Karpas-422 (cell line): ENCODE data around the gene RAP1B. TPM values are rescaled to one million over a fixed set of nuclear protein-coding genes. Genes with fewer than 3 reads are reported as not detected.

Experiments used
- DNase-seq: peaks from one replicate; pipeline ENCODE4 v3.0.0-alpha.2; 2015
- H2AFZ ChIP-seq: fragments of 200-600 bp; sonication (generic); 2 replicates; pipeline ENCODE4 v1.6.1; 2014; ENCODE audit warnings: antibody characterized with exemption, low read length, mixed read lengths
- H3K27ac ChIP-seq: fragments of 200-600 bp; sonication (generic); 2 replicates; pipeline ENCODE4 v1.5.1; 2014; ENCODE audit warnings: mild to moderate bottlenecking, low read length, moderate library complexity
- H3K27me3 ChIP-seq: fragments of 200-600 bp; sonication (generic); 2 replicates; pipeline ENCODE4 v1.6.1; 2014; ENCODE audit warnings: low read length, mixed read lengths
- H3K36me3 ChIP-seq: fragments of 200-600 bp; sonication (generic); 2 replicates; pipeline ENCODE4 v1.6.1; 2014; ENCODE audit warnings: low read length, mixed read lengths; ENCODE audit not compliant: insufficient read depth
- H3K4me1 ChIP-seq: fragments of 200-600 bp; sonication (generic); 2 replicates; pipeline ENCODE4 v1.6.1; 2014; ENCODE audit warnings: mild to moderate bottlenecking, low read length, mixed read lengths
- H3K4me2 ChIP-seq: fragments of 200-600 bp; sonication (generic); 2 replicates; pipeline ENCODE4 v1.6.1; 2014; ENCODE audit warnings: low read length, low read depth, mild to moderate bottlenecking; ENCODE audit not compliant: poor library complexity, severe bottlenecking
- H3K4me3 ChIP-seq: fragments of 200-600 bp; sonication (generic); 2 replicates; pipeline ENCODE4 v1.5.1; 2014; ENCODE audit warnings: mild to moderate bottlenecking, antibody characterized with exemption, low read length, mixed read lengths
- H3K79me2 ChIP-seq: fragments of 200-600 bp; sonication (generic); 2 replicates; pipeline ENCODE4 v1.6.1; 2014; ENCODE audit warnings: mild to moderate bottlenecking, low read length, mixed read lengths
- H3K9ac ChIP-seq: fragments of 200-600 bp; sonication (generic); 2 replicates; pipeline ENCODE4 v1.6.0; 2014; ENCODE audit warnings: low read length
- H3K9me2 ChIP-seq: fragments of 200-600 bp; sonication (generic), shearing (Covaris generic); replicated peaks from 2 replicates; pipeline ENCODE4 v1.6.0; 2014; ENCODE audit warnings: mild to moderate bottlenecking, low read length, moderate library complexity; ENCODE audit not compliant: insufficient read depth
- H3K9me3 ChIP-seq: fragments of 300-700, 200-600 bp; sonication (generic); 2 replicates; pipeline ENCODE4 v1.6.1; 2014; ENCODE audit warnings: low read length, mixed read lengths
- H4K20me1 ChIP-seq: fragments of 200-600 bp; sonication (generic); 2 replicates; pipeline ENCODE4 v1.6.1; 2014; ENCODE audit warnings: mild to moderate bottlenecking, antibody characterized with exemption, low read length, low read depth; ENCODE audit not compliant: insufficient read depth
- total RNA-seq: library from RNA; depleted of rRNA; stranded (reverse); fragments of >200 nt; shearing (Covaris generic); gene quantifications from 2 replicates; pipeline ENCODE4 v1.2.3, GENCODE V29; 2014; ENCODE audit warnings: low replicate concordance

The RAP1B gene
- total RNA-seq, 1 experiment from 2014 or later, result 153 TPM

- Histone ChIP-seq H3K27me3 (no peaks in the 10 kb centered on the region), H3K9me2 (no peaks in the 10 kb centered on the region), H3K36me3 (peaks cover 7% of the 10 kb centered on the region; the same call in 1 of the 2 replicates), H4K20me1 (0 out of 2 replicates have a peak, but pooled peaks cover 3% of the 10 kb centered on the region), H3K9me3 (no peaks in the 10 kb centered on the region), H3K4me1 (peaks cover 71% of the 10 kb centered on the region), H3K79me2 (peaks cover 100% of the 10 kb centered on the region), H3K4me3 (no peak overlapping the region), H3K9ac (no peak overlapping the region), H3K4me2 (no peak overlapping the region), H2AFZ (no peak overlapping the region), H3K27ac (peak overlapping the region; percentile 34; the same call in 1 of the 2 replicates)
- no peak for DNase-seq
Observed at GRCh38 chr12:68638721-68639395, 28.2 kb downstream of the RAP1B start.

GRCh38 chr12:68639396-68639767 lies 28.7 kb downstream of the RAP1B start:
- no peak overlapping the region for H3K9ac ChIP-seq
- peaks cover 7% of the 10 kb centered on the region; the same call in 1 of the 2 replicates for H3K36me3 ChIP-seq
- 0 out of 2 replicates have a peak, but pooled peaks cover 3% of the 10 kb centered on the region for H4K20me1 ChIP-seq
- H3K79me2 ChIP-seq, result peaks cover 100% of the 10 kb centered on the region
- peaks cover 66% of the 10 kb centered on the region for H3K4me1 ChIP-seq
- no peaks in the 10 kb centered on the region for H3K27me3 ChIP-seq
- H3K9me2 ChIP-seq, result no peaks in the 10 kb centered on the region
- no peak overlapping the region for H3K4me2 ChIP-seq
- H2AFZ ChIP-seq, result no peak overlapping the region
- no peak overlapping the region for H3K4me3 ChIP-seq
- no peak for DNase-seq
- peak overlapping the region; percentile 34; the same call in 1 of the 2 replicates for H3K27ac ChIP-seq
- H3K9me3 ChIP-seq, result no peaks in the 10 kb centered on the region

GRCh38 chr12:68641138-68641537 lies 30.4 kb downstream of the RAP1B start:
- Histone ChIP-seq H3K27me3 (no peaks in the 10 kb centered on the region), H3K9me3 (no peaks in the 10 kb centered on the region), H2AFZ (no peak overlapping the region), H3K4me2 (peak overlapping the region; percentile 16), H3K27ac (peak overlapping the region; percentile 46), H3K4me1 (peaks cover 55% of the 10 kb centered on the region), H3K79me2 (peaks cover 100% of the 10 kb centered on the region), H3K36me3 (peaks cover 7% of the 10 kb centered on the region; the same call in 1 of the 2 replicates), H3K9ac (no peak overlapping the region), H3K4me3 (no peak overlapping the region), H4K20me1 (peaks cover 11% of the 10 kb centered on the region; the same call in 1 of the 2 replicates), H3K9me2 (no peaks in the 10 kb centered on the region)
- no peak for DNase-seq

- Histone ChIP-seq H3K9me3 (no peaks in the 10 kb centered on the region), H3K4me3 (no peak overlapping the region), H2AFZ (no peak overlapping the region), H3K4me2 (no peak overlapping the region), H3K9me2 (no peaks in the 10 kb centered on the region), H3K27ac (no peak overlapping the region), H3K27me3 (no peaks in the 10 kb centered on the region), H3K36me3 (peaks cover 17% of the 10 kb centered on the region), H3K79me2 (peaks cover 97% of the 10 kb centered on the region), H4K20me1 (peaks cover 14% of the 10 kb centered on the region; the same call in 1 of the 2 replicates), H3K4me1 (peaks cover 3% of the 10 kb centered on the region), H3K9ac (no peak overlapping the region)
- no peak for DNase-seq
Observed at GRCh38 chr12:68646484-68646883, 35.8 kb downstream of the RAP1B start.

GRCh38 chr12:68647507-68647906 lies 36.8 kb downstream of the RAP1B start:
- H3K9me2 ChIP-seq, result no peaks in the 10 kb centered on the region
- no peak overlapping the region for H3K4me3 ChIP-seq
- H3K27ac ChIP-seq, result no peak overlapping the region
- no peak overlapping the region for H3K9ac ChIP-seq
- H3K4me1 ChIP-seq, result no peaks in the 10 kb centered on the region
- peaks cover 17% of the 10 kb centered on the region for H3K36me3 ChIP-seq
- no peak overlapping the region for H3K4me2 ChIP-seq
- no peaks in the 10 kb centered on the region for H3K9me3 ChIP-seq
- H4K20me1 ChIP-seq, result peaks cover 13% of the 10 kb centered on the region; the same call in 1 of the 2 replicates
- H3K79me2 ChIP-seq, result peaks cover 96% of the 10 kb centered on the region
- H3K27me3 ChIP-seq, result no peaks in the 10 kb centered on the region
- no peak for DNase-seq
- H2AFZ ChIP-seq, result no peak overlapping the region

- Histone ChIP-seq H3K4me2 (no peak overlapping the region), H2AFZ (no peak overlapping the region), H3K9me2 (no peaks in the 10 kb centered on the region), H3K9ac (no peak overlapping the region), H3K4me3 (no peak overlapping the region), H4K20me1 (peaks cover 11% of the 10 kb centered on the region; the same call in 1 of the 2 replicates), H3K36me3 (peaks cover 17% of the 10 kb centered on the region), H3K79me2 (peaks cover 96% of the 10 kb centered on the region), H3K27me3 (no peaks in the 10 kb centered on the region), H3K4me1 (no peaks in the 10 kb centered on the region), H3K27ac (no peak overlapping the region), H3K9me3 (no peaks in the 10 kb centered on the region)
- no peak for DNase-seq
Observed at GRCh38 chr12:68648179-68648578, 37.5 kb downstream of the RAP1B start.

GRCh38 chr12:68665016-68665569 lies 54.4 kb downstream of the RAP1B start:
- no peaks in the 10 kb centered on the region for H3K9me2 ChIP-seq
- peaks cover 20% of the 10 kb centered on the region; the same call in 1 of the 2 replicates for H3K36me3 ChIP-seq
- no peaks in the 10 kb centered on the region for H3K9me3 ChIP-seq
- H3K79me2 ChIP-seq, result peaks cover 8% of the 10 kb centered on the region
- H3K4me3 ChIP-seq, result no peak overlapping the region
- no peaks in the 10 kb centered on the region for H4K20me1 ChIP-seq
- H2AFZ ChIP-seq, result no peak overlapping the region
- H3K27ac ChIP-seq, result no peak overlapping the region
- H3K9ac ChIP-seq, result no peak overlapping the region
- no peaks in the 10 kb centered on the region for H3K27me3 ChIP-seq
- DNase-seq, result no peak
- H3K4me1 ChIP-seq, result peaks cover 4% of the 10 kb centered on the region; the same call in 1 of the 2 replicates
- H3K4me2 ChIP-seq, result no peak overlapping the region

GRCh38 chr12:68667291-68667690 lies 56.6 kb downstream of the RAP1B start:
- Histone ChIP-seq H3K27me3 (no peaks in the 10 kb centered on the region), H3K9me2 (no peaks in the 10 kb centered on the region), H3K9ac (no peak overlapping the region), H3K4me3 (no peak overlapping the region), H3K79me2 (no peaks in the 10 kb centered on the region), H3K4me1 (peaks cover 4% of the 10 kb centered on the region; the same call in 1 of the 2 replicates), H2AFZ (no peak overlapping the region), H3K4me2 (no peak overlapping the region), H4K20me1 (no peaks in the 10 kb centered on the region), H3K36me3 (peaks cover 10% of the 10 kb centered on the region; the same call in 1 of the 2 replicates), H3K9me3 (no peaks in the 10 kb centered on the region), H3K27ac (no peak overlapping the region)
- no peak for DNase-seq
